ENCODE results near the gene FILIP1. TPM values are rescaled to one million over a fixed set of nuclear protein-coding genes. Genes with fewer than 3 reads are reported as not detected.

FILIP1 gene
- total RNA-seq, 4 donors from 2014 or later = 41.7 to 53.3 (median 48.4) TPM

DNA sequence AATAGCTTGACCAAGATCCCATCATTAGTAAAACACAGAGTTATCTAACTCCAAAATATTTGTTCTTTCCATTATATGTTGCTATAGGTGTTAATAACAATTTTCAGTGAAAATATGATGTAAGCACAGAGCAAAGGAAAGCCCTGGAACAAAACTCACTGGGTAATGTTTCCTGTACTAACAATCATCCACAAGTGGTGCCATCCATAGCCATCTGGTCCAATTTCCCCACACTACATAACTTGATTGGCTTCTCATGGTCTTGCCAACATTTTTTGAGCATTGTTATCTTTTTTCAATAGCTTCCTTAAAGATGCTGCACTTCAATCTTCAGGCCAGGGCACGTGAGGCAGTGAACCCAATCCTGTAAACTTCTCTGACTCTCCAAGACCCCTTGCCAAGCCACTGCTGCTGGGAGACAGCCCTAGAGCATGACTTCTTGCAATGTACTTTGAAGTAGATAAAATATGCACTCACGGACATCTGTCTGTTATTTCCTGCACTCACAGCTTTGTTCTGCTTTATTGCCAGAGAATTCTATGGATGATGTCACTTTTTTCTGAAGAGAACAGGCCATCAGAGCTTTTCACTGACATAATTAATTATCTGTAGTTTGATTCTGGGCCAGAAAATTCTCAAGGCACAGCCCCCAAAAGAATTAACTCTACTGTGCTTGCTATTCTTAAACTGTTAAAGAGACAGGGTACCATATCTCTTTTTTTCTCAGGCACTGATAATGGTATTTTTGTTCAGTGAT is 111.5 kb downstream of the FILIP1 start:
- Histone ChIP-seq H3K4me3 (no peak overlapping the region), H3K27me3 (no peaks in the 10 kb centered on the region), H3K27ac (replicated peaks in 1 of 4) (no peak overlapping the region), H3K36me3 (no peaks in the 10 kb centered on the region), H3K9me3 (no peaks in the 10 kb centered on the region), H3K4me1 (peaks cover 10 to 25% (median 13%) of the 10 kb centered on the region in 4 donors)
- DNase-seq (ENCODE audit: extremely low spot score) = no peak
- WGBS = 18% methylated on average over 2 of the region's 2 CpGs
- no peak for TF ChIP-seq POLR2A (IDR thresholded peaks at IDR 0.05; ENCODE audit: low read depth)
- TF ChIP-seq, protein P1, sequence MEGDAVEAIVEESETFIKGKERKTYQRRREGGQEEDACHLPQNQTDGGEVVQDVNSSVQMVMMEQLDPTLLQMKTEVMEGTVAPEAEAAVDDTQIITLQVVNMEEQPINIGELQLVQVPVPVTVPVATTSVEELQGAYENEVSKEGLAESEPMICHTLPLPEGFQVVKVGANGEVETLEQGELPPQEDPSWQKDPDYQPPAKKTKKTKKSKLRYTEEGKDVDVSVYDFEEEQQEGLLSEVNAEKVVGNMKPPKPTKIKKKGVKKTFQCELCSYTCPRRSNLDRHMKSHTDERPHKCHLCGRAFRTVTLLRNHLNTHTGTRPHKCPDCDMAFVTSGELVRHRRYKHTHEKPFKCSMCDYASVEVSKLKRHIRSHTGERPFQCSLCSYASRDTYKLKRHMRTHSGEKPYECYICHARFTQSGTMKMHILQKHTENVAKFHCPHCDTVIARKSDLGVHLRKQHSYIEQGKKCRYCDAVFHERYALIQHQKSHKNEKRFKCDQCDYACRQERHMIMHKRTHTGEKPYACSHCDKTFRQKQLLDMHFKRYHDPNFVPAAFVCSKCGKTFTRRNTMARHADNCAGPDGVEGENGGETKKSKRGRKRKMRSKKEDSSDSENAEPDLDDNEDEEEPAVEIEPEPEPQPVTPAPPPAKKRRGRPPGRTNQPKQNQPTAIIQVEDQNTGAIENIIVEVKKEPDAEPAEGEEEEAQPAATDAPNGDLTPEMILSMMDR (IDR thresholded peaks at IDR 0.05) = no peak
- intact Hi-C loops (cut with DNase I) = no loop called here

DNA sequence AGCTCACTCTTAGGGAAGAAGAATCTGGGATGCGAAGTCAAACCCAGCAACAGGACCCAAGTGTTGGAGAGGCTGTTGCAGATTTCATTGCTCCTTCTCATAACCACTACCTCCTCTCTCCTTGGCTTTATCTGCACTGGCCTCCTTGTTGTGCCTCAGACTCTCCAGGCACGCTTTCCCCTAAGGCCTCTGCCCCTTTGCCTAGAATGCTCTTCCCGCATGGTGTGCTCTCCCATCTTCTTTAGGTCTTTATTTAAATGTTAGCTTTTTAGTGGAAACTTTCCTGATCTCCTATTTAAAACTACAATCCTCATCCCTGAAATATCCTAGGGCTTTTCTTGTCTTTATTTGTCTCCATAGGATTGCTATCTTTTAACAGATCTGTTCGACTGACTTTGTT is 114.1 kb downstream of the FILIP1 start:
- intact Hi-C loops (cut with DNase I) = no loop called here
- no peak for TF ChIP-seq POLR2A (IDR thresholded peaks at IDR 0.05; ENCODE audit: low read depth)
- no peak for TF ChIP-seq EP300 (IDR thresholded peaks at IDR 0.05)
- TF ChIP-seq POLR2AphosphoS5 (IDR thresholded peaks at IDR 0.05) = no peak
- TF ChIP-seq, protein P1 (IDR thresholded peaks at IDR 0.05) = no peak
- Histone ChIP-seq H3K4me3 (no peak overlapping the region), H3K9me3 (no peaks in the 10 kb centered on the region), H3K27ac (replicated peaks in 1 of 4) (no peak overlapping the region), H3K27me3 (no peaks in the 10 kb centered on the region), H3K4me1 (peaks cover 18 to 39% (median 28%) of the 10 kb centered on the region in 4 donors), H3K36me3 (no peaks in the 10 kb centered on the region)
- WGBS = 92% methylated on average over 4 of the region's 4 CpGs
- no peak for DNase-seq (ENCODE audit: extremely low spot score)

DNA sequence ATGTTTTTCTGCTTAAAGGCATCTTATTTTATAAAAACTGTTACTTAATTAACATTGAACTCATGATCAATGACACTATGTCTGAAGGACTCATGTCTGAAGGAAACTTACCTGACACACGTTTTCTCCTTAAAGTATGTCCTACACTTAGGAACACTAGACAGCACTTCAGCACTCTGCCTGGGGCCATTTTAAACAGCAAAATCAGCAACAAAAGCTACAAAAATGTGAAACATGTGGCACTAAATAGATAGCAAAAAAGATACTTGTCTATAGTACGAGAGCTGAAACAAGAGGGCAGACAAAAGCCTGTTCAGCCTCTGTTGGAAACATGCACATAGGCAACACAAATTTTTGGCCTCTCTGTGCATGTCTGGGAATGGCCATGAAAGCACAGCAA is 115.5 kb downstream of the FILIP1 start:
- intact Hi-C loops (cut with DNase I) = no loop called here
- Histone ChIP-seq H3K27me3 (no peaks in the 10 kb centered on the region), H3K9me3 (no peaks in the 10 kb centered on the region), H3K27ac (replicated peaks in 1 of 4) (no peak overlapping the region), H3K36me3 (no peaks in the 10 kb centered on the region), H3K4me1 (peaks cover 18 to 34% (median 25%) of the 10 kb centered on the region in 4 donors), H3K4me3 (no peak overlapping the region)
- DNase-seq (ENCODE audit: extremely low spot score) = no peak
- TF ChIP-seq POLR2AphosphoS5 (IDR thresholded peaks at IDR 0.05) (no peak), POLR2A (IDR thresholded peaks at IDR 0.05; ENCODE audit: low read depth) (no peak), EP300 (IDR thresholded peaks at IDR 0.05) (no peak)
- TF ChIP-seq, protein P1 (IDR thresholded peaks at IDR 0.05) = no peak
- 47% methylated on average over 2 of the region's 2 CpGs for WGBS

DNA sequence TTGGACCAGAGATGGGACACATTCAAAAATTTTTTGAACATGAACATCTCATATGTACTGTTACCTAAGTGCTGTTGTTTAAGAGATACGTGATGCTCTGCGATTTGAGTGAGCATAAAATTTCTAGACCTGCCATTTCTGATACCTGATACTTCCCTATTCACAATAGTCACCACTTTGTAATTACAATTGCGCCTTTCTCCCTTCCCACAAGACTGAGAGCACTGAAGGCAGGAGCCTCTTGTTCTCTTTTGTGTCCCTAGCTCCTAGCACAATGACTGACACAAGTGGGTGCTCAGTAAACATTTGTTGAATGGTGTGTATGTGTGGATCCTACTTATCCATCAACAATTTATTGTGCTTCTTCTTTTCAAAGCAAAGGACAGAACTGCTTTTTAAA is 116.2 kb downstream of the FILIP1 start:
- no peak for TF ChIP-seq EP300 (IDR thresholded peaks at IDR 0.05)
- TF ChIP-seq, protein P1 (IDR thresholded peaks at IDR 0.05) = no peak
- no peak for TF ChIP-seq POLR2AphosphoS5 (IDR thresholded peaks at IDR 0.05)
- TF ChIP-seq POLR2A (IDR thresholded peaks at IDR 0.05; ENCODE audit: low read depth) = no peak
- intact Hi-C loops (cut with DNase I) = no loop called here
- DNase-seq (ENCODE audit: extremely low spot score) = no peak
- Histone ChIP-seq H3K27ac (replicated peaks in 1 of 4) (no peak overlapping the region), H3K27me3 (no peaks in the 10 kb centered on the region), H3K9me3 (no peaks in the 10 kb centered on the region), H3K4me3 (no peak overlapping the region), H3K4me1 (peaks cover 15 to 27% (median 19%) of the 10 kb centered on the region in 4 donors), H3K36me3 (no peaks in the 10 kb centered on the region)
- 94% methylated on average over 3 of the region's 3 CpGs for WGBS
